ENCODE measurements around the gene KRTAP2-2.
"Not testable (repeated sequence)": the region's sequence is repeated elsewhere in the genome, so short reads cannot be mapped to it uniquely, and the experiment has no call there.

The KRTAP2-2 gene

DNA sequence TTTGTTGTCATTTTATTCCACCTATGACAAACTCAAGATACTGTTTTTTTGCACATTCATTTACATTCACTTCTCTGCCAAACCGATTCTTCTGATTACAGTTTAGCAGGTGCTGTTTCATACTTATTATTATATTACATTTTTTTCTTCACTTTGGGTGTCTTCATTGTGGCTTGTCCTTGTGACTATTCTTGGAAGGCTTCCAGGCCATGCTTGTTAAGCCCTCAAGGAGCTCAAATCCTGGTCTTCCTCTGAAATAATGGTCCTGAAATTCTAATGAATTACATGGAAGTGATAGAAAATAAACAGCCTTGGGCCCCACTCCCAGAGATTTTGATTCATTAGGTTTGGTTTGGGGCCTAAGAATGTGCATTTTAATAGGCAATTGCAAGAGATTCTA is 9.3 kb upstream of the KRTAP2-2 start:
- DNase-seq (ENCODE audit: low read depth), result no peak

DNA sequence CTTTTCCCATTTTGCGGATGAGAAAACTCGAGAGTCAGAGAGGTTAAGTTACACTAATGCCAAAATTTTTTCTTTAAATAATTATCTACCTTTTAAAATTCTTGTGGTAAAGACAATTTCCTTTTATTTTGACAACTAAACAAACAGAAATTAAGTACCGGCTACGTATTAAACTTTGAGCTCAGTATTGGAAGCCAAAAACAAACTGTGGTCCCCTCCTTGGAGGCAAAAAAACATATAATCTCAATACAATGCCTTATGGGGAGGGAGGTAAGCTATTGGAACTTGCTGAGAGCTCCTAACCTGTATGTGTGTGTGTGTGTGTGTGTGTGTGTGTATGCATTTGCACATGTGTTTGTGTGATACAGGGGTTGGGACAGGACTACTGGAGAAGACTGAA is 8.4 kb upstream of the KRTAP2-2 start:
- DNase-seq (ENCODE audit: low read depth), result no peak

- DNase-seq (ENCODE audit: low read depth), result peak; percentile 98
These were observed 6.9 kb upstream of the KRTAP2-2 start for GRCh38 chr17:41061964-41062363.

GRCh38 chr17:41060052-41060604 is 5.1 kb upstream of the KRTAP2-2 start, which contains the start of gene KRTAP2-3:
TSS of gene KRTAP2-3 (minus strand) at chr17:41060114. CDS start at chr17:41060050, 64 bp downstream.
- DNase-seq (ENCODE audit: low read depth), result peak; percentile 99

GRCh38 chr17:41059276-41060051 is 4.4 kb upstream of the KRTAP2-2 start:
- DNase-seq (ENCODE audit: low read depth), result peak; percentile 96

DNA sequence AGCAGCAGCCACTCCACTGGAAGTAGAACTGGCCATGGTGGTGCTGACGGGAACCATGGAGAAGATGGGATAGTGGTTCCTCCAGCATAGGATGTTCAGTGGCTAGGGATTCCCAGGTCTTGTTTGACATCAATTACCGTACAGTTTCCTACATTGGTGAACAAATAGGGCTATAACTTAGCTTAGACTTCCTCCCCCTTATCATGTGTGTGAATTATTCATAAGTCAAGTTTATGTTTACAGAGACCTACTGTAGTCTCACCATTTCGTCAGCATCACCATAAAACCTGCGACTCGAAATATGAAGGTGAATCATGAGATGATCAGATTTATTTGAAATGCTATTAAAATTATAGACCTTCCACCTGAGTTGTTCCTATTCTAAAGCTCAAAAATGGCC is 3.7 kb upstream of the KRTAP2-2 start:
- DNase-seq (ENCODE audit: low read depth), result peak; percentile 91

GRCh38 chr17:41057547-41057946 is 2.5 kb upstream of the KRTAP2-2 start:
- DNase-seq (ENCODE audit: low read depth), result no peak

DNA sequence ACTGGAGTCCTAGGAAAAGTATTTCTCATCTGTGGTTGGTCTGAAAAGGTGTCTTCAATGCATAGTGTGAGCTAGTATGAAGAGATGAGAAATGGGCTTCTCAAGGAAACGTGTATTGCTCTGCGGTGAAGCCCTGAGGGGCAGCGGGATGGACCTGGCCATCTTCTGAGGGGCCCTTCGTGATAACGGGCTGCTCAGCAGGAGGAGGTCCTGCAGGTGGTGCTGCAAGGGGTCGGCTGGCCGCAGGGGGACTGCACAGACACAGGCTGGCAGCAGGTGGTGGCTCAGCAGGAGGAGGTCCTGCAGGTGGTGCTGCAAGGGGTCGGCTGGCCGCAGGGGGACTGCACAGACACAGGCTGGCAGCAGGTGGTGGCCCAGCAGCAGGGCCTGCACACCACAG is 474 bp downstream of the KRTAP2-2 start:
- not testable (repeated sequence) for DNase-seq (ENCODE audit: low read depth)

DNA sequence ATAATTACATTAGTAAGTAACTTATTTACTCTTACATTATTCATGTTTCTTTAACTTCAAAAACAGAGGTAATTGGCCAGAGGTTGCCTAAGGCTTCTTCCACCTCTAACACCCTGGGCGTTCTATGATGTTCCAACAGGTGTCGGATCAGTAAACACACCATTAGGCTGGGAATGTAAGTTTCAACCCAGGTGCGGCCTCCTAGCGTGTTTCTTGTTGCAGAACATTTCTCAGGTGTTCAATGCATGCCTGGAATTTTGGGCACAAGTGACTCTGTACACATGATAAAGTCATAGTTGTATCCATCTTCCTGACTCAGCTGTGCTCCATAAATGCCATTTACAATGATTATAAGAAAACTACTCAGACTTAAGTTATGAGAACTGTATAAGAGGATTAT is 1.0 kb downstream of the KRTAP2-2 start:
- no peak for DNase-seq (ENCODE audit: low read depth)

- DNase-seq (ENCODE audit: low read depth), result peak; percentile 62
These were observed 2.5 kb downstream of the KRTAP2-2 start for GRCh38 chr17:41052566-41052965.

GRCh38 chr17:41049110-41049509 is 5.9 kb downstream of the KRTAP2-2 start:
- peak; percentile 97 for DNase-seq (ENCODE audit: low read depth)

DNA sequence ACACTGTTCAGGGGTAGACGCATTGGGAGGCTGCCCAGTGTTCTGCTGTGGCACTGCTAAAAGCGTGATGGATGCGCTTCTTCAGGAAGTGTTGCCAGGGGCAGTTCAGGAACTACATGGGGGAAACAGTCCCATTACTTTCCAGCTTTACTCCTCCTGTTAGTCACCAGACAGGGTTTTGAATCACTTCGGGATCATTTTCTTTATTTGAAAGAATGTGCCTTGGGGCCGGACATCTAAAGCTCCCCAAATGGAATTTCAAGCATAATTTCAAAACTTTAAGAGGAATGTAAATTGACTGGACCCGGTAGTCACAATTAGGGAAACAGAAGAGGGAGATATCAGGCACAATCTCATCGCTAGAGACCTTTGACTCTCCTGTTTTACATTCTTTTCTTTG is 6.6 kb downstream of the KRTAP2-2 start:
- peak; percentile 95 for DNase-seq (ENCODE audit: low read depth)

GRCh38 chr17:41046735-41047465 is 8.1 kb downstream of the KRTAP2-2 start, which contains the start of gene KRTAP2-1:
TSS of gene KRTAP2-1 (minus strand) at chr17:41047316. CDS start at chr17:41047267, 49 bp downstream.
- DNase-seq (ENCODE audit: low read depth), result not testable (repeated sequence)

DNA sequence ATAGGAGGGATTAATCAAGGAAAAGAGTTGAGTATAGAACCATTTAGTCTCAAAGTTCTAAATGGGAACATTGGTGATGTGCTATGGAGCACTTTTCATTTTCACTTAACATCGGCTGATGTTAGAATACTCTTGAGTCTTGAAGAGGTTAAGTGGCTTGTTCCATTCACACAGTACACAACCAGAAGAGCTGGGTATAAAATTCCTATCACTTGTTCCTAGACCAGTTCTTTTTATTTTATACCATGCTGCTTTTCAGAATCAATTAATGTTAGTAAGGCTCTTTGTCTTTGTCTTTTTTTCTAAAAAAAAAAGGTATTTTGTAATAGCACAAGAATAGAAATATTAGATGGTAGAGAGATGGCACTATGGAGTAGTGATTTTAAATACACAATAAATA is 12.1 kb downstream of the KRTAP2-2 start:
- DNase-seq (ENCODE audit: low read depth), result no peak

GRCh38 chr17:41040783-41041571 is 14.1 kb downstream of the KRTAP2-2 start, which contains the start of gene KRTAP1-1:
TSS of gene KRTAP1-1 (minus strand) at chr17:41041450. CDS start at chr17:41041397, 53 bp downstream.
- DNase-seq (ENCODE audit: low read depth), result not testable (repeated sequence)

DNA sequence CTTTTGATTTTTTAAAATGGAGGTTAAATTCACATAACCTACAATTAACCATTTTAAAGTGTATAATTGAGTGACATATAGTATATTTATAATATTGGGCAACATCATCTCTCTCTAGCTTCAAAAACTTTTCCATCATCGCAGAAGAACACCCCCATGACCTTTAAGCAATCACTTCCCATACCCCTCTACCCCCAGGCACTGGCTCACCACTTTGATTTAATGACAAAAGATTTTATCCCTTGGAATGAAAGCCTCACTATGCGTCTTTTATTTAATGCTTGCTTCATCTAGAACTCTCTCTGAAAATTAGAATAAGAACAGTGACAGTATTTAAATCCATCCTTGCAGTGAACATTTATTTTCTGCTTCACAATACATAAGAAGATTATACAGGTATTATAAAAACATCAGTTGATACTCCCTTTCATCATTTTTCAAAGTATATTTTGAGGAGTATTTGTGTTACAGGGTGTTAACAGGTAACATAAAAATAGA is 17.1 kb downstream of the KRTAP2-2 start:
- DNase-seq (ENCODE audit: low read depth), result no peak

DNA sequence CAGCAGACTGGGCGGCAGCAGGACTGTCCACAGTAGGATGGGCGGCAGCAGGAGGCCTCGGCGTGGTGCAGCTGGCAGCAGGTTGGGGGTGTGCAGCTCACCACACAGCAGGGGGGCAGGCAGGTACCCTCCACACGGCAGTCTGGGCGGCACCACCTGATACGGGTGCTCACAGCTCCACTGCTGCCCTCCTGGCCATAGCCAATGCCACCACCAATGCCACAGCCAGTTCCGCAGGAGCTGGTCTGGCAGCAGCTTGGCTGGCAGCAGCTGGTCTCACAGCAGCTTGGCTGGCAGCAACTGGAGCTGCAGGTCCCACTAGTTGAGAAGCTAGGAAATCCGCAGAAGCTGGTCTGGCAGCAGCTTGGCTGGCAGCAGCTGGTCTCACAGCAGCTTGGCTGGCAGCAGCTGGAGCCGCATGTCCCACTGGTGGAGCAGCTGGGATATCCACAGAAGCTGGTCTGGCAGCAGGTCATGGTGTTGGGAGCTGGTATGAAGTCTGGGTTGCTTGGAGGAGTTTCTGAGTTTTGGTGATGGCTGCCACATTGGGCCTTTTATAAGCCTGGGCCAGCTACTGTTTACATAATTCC is 20.6 kb downstream of the KRTAP2-2 start, which contains the start of gene KRTAP1-3:
TSS of gene KRTAP1-3 (minus strand) at position 529 of the 590 bp plus-strand sequence. CDS start at position 476, 53 bp downstream.
- DNase-seq (ENCODE audit: low read depth), result not testable (repeated sequence)

DNA sequence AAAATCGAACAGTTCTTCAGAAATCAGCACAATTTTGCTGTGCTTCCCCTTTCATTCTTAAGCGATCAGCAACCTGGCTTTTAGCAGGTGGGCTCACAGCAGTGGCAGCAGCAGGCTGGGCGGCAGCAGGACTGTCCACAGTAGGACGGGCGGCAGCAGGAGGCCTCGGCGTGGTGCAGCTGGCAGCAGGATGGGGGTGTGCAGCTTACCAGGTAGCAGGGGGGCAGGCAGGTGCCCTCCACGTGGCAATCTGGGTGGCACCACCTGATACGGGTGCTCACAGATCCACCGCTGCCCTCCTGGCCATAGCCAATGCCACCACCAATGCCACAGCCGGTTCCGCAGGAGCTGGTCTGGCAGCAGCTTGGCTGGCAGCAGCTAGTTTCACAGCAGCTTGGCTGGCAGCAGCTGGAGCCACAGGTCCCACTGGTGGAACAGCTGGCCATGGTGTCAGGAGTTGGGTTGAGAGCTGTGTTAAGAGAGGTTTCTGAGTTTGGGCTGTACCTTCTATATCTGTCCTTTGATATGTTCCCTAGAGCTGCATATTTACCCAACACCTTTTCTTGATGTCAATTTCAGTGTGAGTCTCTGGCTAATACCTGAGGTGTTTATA is 25.3 kb downstream of the KRTAP2-2 start, which contains the start of gene KRTAP1-4:
TSS of gene KRTAP1-4 (minus strand) at position 563 of the 613 bp plus-strand sequence. CDS start at position 446, 117 bp downstream.
- no peak for DNase-seq (ENCODE audit: low read depth)

GRCh38 chr17:41026715-41027471 is 28.1 kb downstream of the KRTAP2-2 start, which contains the start of gene KRTAP1-5:
TSS of gene KRTAP1-5 (minus strand) at chr17:41027208. CDS start at chr17:41027155, 53 bp downstream.
- peak; percentile 91 for DNase-seq (ENCODE audit: low read depth)

DNA sequence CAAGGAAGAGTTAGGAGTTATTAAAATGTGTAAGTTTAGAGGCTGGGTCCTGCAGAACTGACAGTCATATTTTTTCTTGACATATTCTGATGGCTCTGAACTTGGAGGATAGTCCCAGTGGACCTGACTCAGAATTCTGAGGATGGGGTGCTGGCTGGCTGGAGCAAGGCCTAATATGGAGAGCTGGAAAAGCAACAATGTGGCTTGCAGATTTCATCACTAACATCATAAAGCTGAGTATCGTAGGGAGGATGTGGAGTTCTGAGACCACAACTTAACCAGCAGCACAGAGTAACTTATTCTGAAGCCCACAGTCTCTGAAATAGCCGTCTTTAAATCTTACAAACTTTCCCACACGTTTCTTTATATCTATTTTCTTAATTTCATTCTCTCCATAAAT is 30.3 kb downstream of the KRTAP2-2 start:
- no peak for DNase-seq (ENCODE audit: low read depth)

Measured in ELR (cell line).